Activated CD4-positive, alpha-beta memory T cell treated with anti-CD3 and anti-CD28 coated beads for 36 hours (primary cell): ENCODE results near the gene CACNB2. TPM values are rescaled to one million over a fixed set of nuclear protein-coding genes. Genes with fewer than 3 reads are reported as not detected.

Experiments
- CTCF ChIA-PET: fragments of 350-600 bp; sonication (Branson Sonifier 250); formaldehyde crosslinking; loops from one replicate; lab custom pipeline; 2021; ENCODE audit warnings: antibody characterized with exemption, inconsistent platforms; lab: Charles Lee
- POLR2A ChIA-PET: fragments of 350-600 bp; sonication (Branson Sonifier 250); formaldehyde crosslinking; loops from one replicate; lab custom pipeline; 2021; ENCODE audit warnings: antibody characterized with exemption; lab: Charles Lee
- DNase-seq: peaks from one replicate; pipeline ENCODE4 v3.0.0-alpha.2; 2020
- H3K27ac Mint-ChIP-seq: one replicate; pipeline ENCODE4 v1.8.0; 2021; ENCODE audit warnings: mixed read lengths
- H3K27me3 Mint-ChIP-seq: one replicate; pipeline ENCODE4 v1.8.0; 2021; ENCODE audit warnings: mixed read lengths
- H3K36me3 Mint-ChIP-seq: one replicate; pipeline ENCODE4 v1.8.0; 2021; ENCODE audit warnings: mixed read lengths
- H3K4me1 Mint-ChIP-seq: one replicate; pipeline ENCODE4 v1.8.0; 2021; ENCODE audit warnings: low read depth, mixed read lengths
- H3K4me3 Mint-ChIP-seq: one replicate; pipeline ENCODE4 v1.8.0; 2021; ENCODE audit warnings: mild to moderate bottlenecking, mixed read lengths
- H3K9me3 Mint-ChIP-seq: one replicate; pipeline ENCODE4 v1.8.0; 2021; ENCODE audit warnings: mixed read lengths
- intact Hi-C: fragments of 100-400 bp; cut with micrococcal nuclease; formaldehyde crosslinking; loops from one replicate; pipeline ENCODE4 v1.15.1; 2023
- total RNA-seq, 2 experiments: library from RNA; stranded (reverse); gene quantifications; one replicate each; pipeline ENCODE4 v1.2.3, GENCODE V29; 2021

Gene CACNB2
- total RNA-seq, 2 experiments from 2014 or later, result not detected

GRCh38 chr10:18540195-18540594 is 400.0 kb downstream of the CACNB2 start:
- POLR2A ChIA-PET, result no interaction called here
- no peaks in the 10 kb centered on the region for H3K9me3 Mint-ChIP-seq
- H3K27ac Mint-ChIP-seq, result no peak overlapping the region
- H3K4me3 Mint-ChIP-seq, result no peak overlapping the region
- CTCF ChIA-PET, result no interaction called here
- no peaks in the 10 kb centered on the region for H3K4me1 Mint-ChIP-seq
- H3K36me3 Mint-ChIP-seq, result peaks cover 42% of the 10 kb centered on the region
- no peak for DNase-seq
- intact Hi-C loops, result no loop called here
- no peaks in the 10 kb centered on the region for H3K27me3 Mint-ChIP-seq

- H3K4me1 Mint-ChIP-seq, result no peaks in the 10 kb centered on the region
- DNase-seq, result no peak
- POLR2A ChIA-PET, result no interaction called here
- no peak overlapping the region for H3K4me3 Mint-ChIP-seq
- intact Hi-C loops, result no loop called here
- H3K9me3 Mint-ChIP-seq, result no peaks in the 10 kb centered on the region
- no peaks in the 10 kb centered on the region for H3K27me3 Mint-ChIP-seq
- no peak overlapping the region for H3K27ac Mint-ChIP-seq
- peaks cover 47% of the 10 kb centered on the region for H3K36me3 Mint-ChIP-seq
- CTCF ChIA-PET, result no interaction called here
Measured at GRCh38 chr10:18542832-18543231, 402.6 kb downstream of the CACNB2 start.

GRCh38 chr10:18545621-18546305 is 405.5 kb downstream of the CACNB2 start:
- no peaks in the 10 kb centered on the region for H3K27me3 Mint-ChIP-seq
- H3K36me3 Mint-ChIP-seq, result peaks cover 49% of the 10 kb centered on the region
- intact Hi-C loops, result no loop called here
- no peak overlapping the region for H3K27ac Mint-ChIP-seq
- ChIA-PET POLR2A (no interaction called here), CTCF (no interaction called here)
- H3K4me3 Mint-ChIP-seq, result no peak overlapping the region
- DNase-seq, result no peak
- no peaks in the 10 kb centered on the region for H3K9me3 Mint-ChIP-seq
- H3K4me1 Mint-ChIP-seq, result no peaks in the 10 kb centered on the region

- Mint-ChIP-seq H3K36me3 (peaks cover 40% of the 10 kb centered on the region), H3K27me3 (no peaks in the 10 kb centered on the region), H3K4me3 (no peak overlapping the region), H3K9me3 (no peaks in the 10 kb centered on the region), H3K27ac (no peak overlapping the region), H3K4me1 (no peaks in the 10 kb centered on the region)
- intact Hi-C loops, result no loop called here
- ChIA-PET POLR2A (no interaction called here), CTCF (no interaction called here)
- DNase-seq, result no peak
Measured at GRCh38 chr10:18549105-18549504, 408.9 kb downstream of the CACNB2 start.

GRCh38 chr10:18551473-18551872 is 411.2 kb downstream of the CACNB2 start:
- Mint-ChIP-seq H3K27ac (no peak overlapping the region), H3K9me3 (no peaks in the 10 kb centered on the region), H3K27me3 (no peaks in the 10 kb centered on the region), H3K4me3 (no peak overlapping the region), H3K4me1 (no peaks in the 10 kb centered on the region), H3K36me3 (peaks cover 33% of the 10 kb centered on the region)
- DNase-seq, result no peak
- ChIA-PET POLR2A (no interaction called here), CTCF (no interaction called here)
- intact Hi-C loops, result no loop called here

GRCh38 chr10:18554479-18554878 is 414.3 kb downstream of the CACNB2 start:
- H3K4me1 Mint-ChIP-seq, result no peaks in the 10 kb centered on the region
- H3K9me3 Mint-ChIP-seq, result no peaks in the 10 kb centered on the region
- H3K27ac Mint-ChIP-seq, result no peak overlapping the region
- ChIA-PET POLR2A (no interaction called here), CTCF (no interaction called here)
- H3K4me3 Mint-ChIP-seq, result no peak overlapping the region
- H3K36me3 Mint-ChIP-seq, result peaks cover 19% of the 10 kb centered on the region
- DNase-seq, result no peak
- intact Hi-C loops, result no loop called here
- H3K27me3 Mint-ChIP-seq, result no peaks in the 10 kb centered on the region

GRCh38 chr10:18556522-18557147 is 416.4 kb downstream of the CACNB2 start:
- Mint-ChIP-seq H3K36me3 (peaks cover 5% of the 10 kb centered on the region), H3K4me1 (no peaks in the 10 kb centered on the region), H3K4me3 (no peak overlapping the region), H3K27me3 (no peaks in the 10 kb centered on the region), H3K9me3 (no peaks in the 10 kb centered on the region), H3K27ac (no peak overlapping the region)
- ChIA-PET CTCF (no interaction called here), POLR2A (no interaction called here)
- intact Hi-C loops, result no loop called here
- DNase-seq, result no peak

- Mint-ChIP-seq H3K27me3 (no peaks in the 10 kb centered on the region), H3K9me3 (no peaks in the 10 kb centered on the region), H3K27ac (no peak overlapping the region), H3K36me3 (no peaks in the 10 kb centered on the region), H3K4me3 (no peak overlapping the region), H3K4me1 (no peaks in the 10 kb centered on the region)
- intact Hi-C loops, result no loop called here
- POLR2A ChIA-PET, result no interaction called here
- CTCF ChIA-PET, result no interaction called here
- no peak for DNase-seq
Measured at GRCh38 chr10:18557960-18558359, 417.7 kb downstream of the CACNB2 start.

GRCh38 chr10:18561861-18562551 is 421.8 kb downstream of the CACNB2 start:
- H3K4me3 Mint-ChIP-seq, result no peak overlapping the region
- no peaks in the 10 kb centered on the region for H3K36me3 Mint-ChIP-seq
- no peaks in the 10 kb centered on the region for H3K27me3 Mint-ChIP-seq
- DNase-seq, result no peak
- intact Hi-C loops, result no loop called here
- no peak overlapping the region for H3K27ac Mint-ChIP-seq
- H3K4me1 Mint-ChIP-seq, result no peaks in the 10 kb centered on the region
- ChIA-PET POLR2A (no interaction called here), CTCF (no interaction called here)
- H3K9me3 Mint-ChIP-seq, result no peaks in the 10 kb centered on the region

- H3K27me3 Mint-ChIP-seq, result no peaks in the 10 kb centered on the region
- no peak for DNase-seq
- H3K4me1 Mint-ChIP-seq, result no peaks in the 10 kb centered on the region
- intact Hi-C loops, result no loop called here
- no peak overlapping the region for H3K27ac Mint-ChIP-seq
- no peaks in the 10 kb centered on the region for H3K36me3 Mint-ChIP-seq
- POLR2A ChIA-PET, result no interaction called here
- no peak overlapping the region for H3K4me3 Mint-ChIP-seq
- CTCF ChIA-PET, result no interaction called here
- no peaks in the 10 kb centered on the region for H3K9me3 Mint-ChIP-seq
Measured at GRCh38 chr10:18563003-18563726, 422.9 kb downstream of the CACNB2 start.

GRCh38 chr10:18565006-18565405 is 424.8 kb downstream of the CACNB2 start:
- Mint-ChIP-seq H3K27me3 (no peaks in the 10 kb centered on the region), H3K36me3 (no peaks in the 10 kb centered on the region), H3K4me3 (no peak overlapping the region), H3K4me1 (no peaks in the 10 kb centered on the region), H3K9me3 (no peaks in the 10 kb centered on the region), H3K27ac (no peak overlapping the region)
- intact Hi-C loops, result no loop called here
- POLR2A ChIA-PET, result no interaction called here
- CTCF ChIA-PET, result no interaction called here
- no peak for DNase-seq

GRCh38 chr10:18566177-18566576 is 426.0 kb downstream of the CACNB2 start:
- ChIA-PET CTCF (no interaction called here), POLR2A (no interaction called here)
- Mint-ChIP-seq H3K4me3 (no peak overlapping the region), H3K4me1 (no peaks in the 10 kb centered on the region), H3K36me3 (no peaks in the 10 kb centered on the region), H3K27ac (no peak overlapping the region), H3K9me3 (no peaks in the 10 kb centered on the region), H3K27me3 (no peaks in the 10 kb centered on the region)
- intact Hi-C loops, result no loop called here
- no peak for DNase-seq
